ENCODE measurements around the gene NFASC.

- TF ChIP-seq EZH2 (IDR thresholded peaks at IDR 0.05; ENCODE audit: insufficient read depth, poor library complexity, severe bottlenecking), result no peak
- no peak for TF ChIP-seq EZH2phosphoT487 (IDR thresholded peaks at IDR 0.05; ENCODE audit: insufficient read depth, low read depth)
These were observed 195.0 kb downstream of the NFASC start for GRCh38 chr1:205065666-205066065.

Data from GM23248 (cell line).